Activated T-helper 1 cell treated with anti-CD3 and anti-CD28 coated beads, Interleukin-2, amount 50 U/mL, for 16 hours (primary cell): ENCODE measurements around the gene MTA3.
"Not testable (repeated sequence)": the region's sequence is repeated elsewhere in the genome, so short reads cannot be mapped to it uniquely, and the experiment has no call there.

ENCODE experiments used
- DNase-seq, 2 donors: peaks; one replicate each; pipeline ENCODE4 v3.0.0-alpha.2; 2020; ENCODE audit warnings: low read depth in 1 of 2, low spot score in 1 of 2

The MTA3 gene

DNA sequence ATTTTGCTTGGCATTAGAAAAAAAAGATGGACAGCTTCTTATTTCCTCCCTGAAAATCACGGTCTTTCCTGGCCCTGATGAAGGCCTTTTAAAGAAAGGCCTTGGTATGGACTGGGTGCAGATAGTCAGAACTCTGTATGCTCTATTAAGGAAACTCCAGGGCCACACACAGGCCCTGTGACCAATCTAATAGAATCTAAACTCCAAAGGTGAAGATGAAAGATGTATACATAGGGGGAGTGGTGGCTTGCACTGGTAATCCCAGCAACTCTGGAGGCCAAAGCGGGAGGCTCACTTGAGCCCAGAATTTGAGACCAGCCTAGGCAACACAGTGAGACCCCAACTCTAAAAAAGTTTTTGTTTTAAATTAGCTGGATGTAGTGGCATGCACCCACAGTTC lies 158.2 kb downstream of the MTA3 start:
- no peak for DNase-seq

DNA sequence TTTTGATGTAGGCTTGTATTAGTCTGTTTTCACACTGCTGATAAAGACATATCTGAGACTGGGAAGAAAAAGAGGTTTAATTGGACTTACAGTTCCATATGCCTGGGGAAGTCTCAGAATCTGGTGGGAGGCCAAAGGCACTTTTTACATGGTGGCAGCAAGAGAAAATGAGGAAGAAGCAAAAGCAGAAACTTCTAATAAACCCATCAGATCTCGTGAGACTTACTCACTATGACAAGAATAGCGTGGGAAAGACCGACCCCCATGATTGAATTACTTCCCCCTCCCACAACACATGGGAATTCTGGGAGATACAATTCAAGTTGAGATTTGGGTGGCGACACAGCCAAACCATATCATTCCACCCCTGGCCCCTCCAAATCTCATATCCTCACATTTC lies 162.9 kb downstream of the MTA3 start:
- not testable (repeated sequence) for DNase-seq

DNA sequence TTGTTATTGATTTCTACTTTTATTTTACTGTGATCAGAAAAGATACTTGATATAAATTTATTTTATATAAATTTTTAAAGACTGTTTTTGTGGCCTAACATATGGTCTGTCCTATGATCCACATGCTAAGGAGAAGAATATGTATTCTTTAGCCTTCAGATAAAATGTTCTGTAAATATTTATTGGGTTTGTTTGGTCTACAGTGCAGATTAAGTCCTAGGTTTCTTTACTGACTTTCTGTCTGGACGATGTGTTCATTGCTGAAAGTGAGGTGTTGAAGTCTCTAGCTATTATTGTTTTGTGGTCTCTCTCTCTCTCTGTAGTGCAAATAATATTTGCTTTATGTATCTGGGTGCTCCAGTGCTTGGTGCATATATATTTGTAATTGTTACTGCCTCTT lies 165.4 kb downstream of the MTA3 start:
- no peak for DNase-seq

DNA sequence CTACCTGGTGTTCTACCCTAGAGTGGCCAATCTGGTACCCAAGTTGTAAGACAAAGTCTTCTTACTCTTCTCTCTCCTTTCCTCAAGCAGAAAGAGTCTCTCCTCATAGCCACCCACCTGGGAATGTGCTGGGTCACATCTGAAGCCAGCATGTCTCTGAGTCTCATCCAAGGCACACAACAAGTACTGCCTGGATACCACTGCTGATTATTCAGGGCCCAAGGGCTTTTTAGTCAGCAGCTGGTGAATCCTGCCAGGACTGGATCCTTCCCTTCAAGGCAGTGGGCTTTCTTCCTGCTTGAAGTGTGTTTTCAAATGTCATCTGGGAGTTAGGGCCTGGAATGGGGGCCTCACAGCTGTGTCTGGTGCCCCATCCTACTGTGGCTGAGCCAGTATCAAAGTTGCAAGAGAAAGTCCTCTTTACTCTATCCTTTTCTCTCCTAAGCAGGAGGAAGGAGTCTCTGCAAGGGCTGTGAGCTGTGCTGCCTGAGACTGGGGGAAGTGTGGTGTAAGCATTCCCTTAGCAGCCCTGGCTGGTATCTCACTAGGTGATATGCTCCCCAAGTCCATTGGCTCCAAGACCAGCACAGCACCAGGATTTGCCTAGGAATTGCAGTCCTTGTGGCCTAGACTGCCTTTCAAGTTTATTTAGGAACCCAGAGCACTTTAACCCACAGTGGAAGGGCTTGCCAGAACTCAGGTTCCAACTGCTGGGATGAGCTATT lies 168.3 kb downstream of the MTA3 start:
- DNase-seq = no peak

DNA sequence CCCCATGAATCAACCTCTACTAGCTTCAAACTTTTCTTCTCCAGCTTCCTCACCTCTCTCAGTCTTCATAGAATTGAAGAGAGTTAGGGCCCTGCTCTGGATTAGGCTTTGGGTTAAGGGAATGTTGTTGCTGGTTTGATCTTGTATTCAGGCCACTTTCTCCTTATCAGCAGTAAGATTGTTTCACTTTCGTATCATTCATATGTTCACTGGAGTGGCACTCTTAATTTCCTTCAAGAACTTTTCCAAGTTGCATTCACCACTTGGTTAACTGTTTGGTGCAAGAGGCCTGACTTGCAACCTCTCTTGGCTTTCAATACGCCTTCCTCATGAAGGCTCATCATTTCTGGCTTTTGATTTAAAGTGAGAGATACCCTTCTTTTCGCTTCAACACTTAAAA lies 172.7 kb downstream of the MTA3 start:
- no peak for DNase-seq

DNA sequence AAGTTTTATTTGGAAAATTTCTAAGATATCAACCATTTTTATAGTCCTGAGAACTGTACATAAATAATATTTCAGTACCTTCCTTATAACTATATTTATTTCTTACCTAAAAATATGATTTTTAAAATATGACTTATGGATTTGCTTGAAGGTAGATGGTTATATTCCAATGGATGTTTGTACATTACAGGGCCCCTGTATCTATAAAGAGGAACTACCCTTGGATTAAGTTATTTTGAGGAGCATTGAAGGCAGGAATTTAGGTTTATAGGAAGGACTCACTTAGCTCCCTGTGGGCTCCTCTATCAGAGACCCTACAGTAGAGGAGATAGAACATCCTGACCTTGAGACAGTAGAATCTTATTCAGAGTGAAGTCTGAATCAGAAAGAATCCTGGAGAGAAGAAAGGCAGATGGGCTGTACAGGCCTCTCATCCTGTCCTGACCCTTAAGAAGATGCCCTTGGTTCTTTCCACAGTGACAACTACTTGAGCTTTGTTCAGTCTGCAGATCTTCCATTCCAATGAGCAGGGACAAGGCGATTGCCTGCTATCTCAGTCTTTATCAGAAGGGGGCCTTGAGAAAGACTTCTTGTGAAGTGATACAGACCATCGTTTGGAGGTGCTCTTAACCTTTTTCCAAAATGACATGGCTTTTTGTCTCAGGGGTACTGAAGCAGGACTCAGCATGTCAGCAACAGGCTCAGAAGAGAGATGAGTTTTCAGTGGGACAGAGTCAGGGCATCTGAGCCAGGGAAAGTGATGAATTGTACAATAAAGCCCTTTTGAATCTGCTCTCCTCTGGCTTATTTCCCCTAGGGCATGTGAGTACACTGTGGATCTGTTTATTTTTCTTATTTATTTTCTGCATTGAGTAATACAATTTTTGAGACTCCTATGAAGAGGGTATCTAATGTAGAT lies 174.6 kb downstream of the MTA3 start:
- DNase-seq = no peak

DNA sequence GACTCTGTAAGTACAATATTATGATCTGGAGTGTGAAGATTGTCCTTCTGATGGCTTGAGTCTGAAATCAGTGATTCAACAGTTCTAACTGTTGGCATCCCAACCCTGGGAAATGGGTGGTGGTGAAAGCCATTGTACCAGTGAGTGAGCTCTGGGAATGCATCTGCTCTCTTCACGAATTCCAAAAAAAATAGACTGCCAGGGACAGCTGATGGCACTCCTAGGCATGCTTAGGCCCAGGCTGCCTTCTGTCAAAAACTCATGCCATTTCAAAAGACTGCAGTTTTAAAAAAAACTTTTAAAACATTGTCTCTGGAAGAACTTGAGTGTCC lies 175.2 kb downstream of the MTA3 start:
- no peak for DNase-seq

DNA sequence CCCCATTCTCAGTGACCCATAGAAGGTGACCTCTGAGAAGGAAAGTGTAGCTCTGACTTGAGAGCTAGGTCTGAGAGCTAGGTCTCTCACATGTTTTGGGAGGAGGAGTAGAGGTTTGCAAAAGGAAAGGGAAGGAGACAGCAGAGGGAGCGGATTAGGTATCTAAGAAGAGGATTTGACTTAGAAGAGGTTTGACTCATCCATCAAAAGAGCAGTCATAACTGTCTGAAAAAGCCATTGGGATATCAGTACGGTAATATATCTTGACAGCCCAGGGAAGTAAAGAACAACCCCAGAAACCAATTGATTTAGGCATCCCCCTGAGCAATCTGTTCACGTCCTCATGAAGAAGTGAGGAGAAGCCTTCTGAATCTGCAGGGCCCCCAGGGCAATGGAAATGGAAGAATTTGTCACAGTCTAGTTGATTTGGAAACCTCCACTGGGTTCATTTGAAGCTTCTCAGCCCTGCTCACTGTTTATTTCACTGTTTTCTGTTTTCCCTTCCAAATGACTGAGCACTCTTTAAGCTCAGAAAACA lies 176.2 kb downstream of the MTA3 start:
- no peak for DNase-seq

DNA sequence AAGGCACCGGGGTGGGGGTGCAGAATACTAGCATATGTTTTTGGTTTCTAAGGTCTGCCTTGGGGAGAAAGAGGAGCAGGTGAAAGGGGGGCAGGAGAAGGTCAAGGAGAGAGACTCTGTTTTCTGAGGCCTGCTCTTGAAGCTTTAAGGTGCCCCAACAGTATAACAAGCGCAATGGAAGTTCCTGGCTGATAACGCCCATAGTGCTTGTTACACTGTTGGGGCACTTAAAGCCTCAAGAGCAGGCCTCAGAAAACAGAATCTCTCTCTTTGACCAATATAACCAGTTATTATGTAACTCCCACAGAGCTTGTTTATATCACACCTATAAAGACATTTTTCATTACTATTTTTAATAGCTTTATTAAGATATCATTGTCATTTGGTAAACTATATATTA lies 179.0 kb downstream of the MTA3 start:
- DNase-seq = no peak

DNA sequence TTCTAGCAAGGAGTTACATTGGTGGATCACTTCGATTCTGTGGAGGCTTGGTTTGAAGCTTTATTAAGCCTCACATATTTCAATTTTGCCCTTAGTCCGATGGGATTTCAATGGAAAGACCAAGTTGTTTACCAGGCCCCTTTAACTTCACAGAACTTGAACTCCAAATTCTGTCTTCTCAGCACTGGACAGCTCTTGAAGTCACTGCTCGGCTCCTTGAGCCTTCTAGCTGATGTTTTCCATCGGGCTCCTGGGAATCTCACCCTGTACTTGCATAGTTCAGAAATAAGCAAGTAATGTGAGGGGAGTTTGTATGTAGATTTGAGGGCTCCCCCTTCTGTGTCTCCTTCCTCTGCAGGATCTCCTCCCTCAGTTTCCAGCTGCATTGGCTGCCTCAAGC lies 180.4 kb downstream of the MTA3 start:
- DNase-seq = no peak

DNA sequence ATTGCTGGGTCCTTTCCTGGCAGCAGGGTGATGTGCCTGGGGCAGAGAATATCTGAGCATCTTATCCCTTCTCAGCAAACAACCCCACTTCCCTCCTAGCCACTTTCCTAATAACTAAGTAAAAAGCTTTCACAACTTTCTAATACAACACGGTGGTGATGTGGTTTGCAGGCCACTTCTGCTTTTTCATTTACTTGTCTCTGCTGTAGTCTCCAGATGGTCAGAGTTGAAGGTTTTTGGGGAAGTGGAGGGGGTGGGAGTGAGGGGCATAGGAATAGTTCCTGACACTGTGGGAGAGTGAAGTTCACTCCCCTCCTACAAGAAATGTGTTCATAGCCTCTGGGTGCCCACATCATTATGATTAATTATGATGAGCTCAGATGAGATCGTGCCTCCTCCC lies 183.9 kb downstream of the MTA3 start:
- no peak for DNase-seq

DNA sequence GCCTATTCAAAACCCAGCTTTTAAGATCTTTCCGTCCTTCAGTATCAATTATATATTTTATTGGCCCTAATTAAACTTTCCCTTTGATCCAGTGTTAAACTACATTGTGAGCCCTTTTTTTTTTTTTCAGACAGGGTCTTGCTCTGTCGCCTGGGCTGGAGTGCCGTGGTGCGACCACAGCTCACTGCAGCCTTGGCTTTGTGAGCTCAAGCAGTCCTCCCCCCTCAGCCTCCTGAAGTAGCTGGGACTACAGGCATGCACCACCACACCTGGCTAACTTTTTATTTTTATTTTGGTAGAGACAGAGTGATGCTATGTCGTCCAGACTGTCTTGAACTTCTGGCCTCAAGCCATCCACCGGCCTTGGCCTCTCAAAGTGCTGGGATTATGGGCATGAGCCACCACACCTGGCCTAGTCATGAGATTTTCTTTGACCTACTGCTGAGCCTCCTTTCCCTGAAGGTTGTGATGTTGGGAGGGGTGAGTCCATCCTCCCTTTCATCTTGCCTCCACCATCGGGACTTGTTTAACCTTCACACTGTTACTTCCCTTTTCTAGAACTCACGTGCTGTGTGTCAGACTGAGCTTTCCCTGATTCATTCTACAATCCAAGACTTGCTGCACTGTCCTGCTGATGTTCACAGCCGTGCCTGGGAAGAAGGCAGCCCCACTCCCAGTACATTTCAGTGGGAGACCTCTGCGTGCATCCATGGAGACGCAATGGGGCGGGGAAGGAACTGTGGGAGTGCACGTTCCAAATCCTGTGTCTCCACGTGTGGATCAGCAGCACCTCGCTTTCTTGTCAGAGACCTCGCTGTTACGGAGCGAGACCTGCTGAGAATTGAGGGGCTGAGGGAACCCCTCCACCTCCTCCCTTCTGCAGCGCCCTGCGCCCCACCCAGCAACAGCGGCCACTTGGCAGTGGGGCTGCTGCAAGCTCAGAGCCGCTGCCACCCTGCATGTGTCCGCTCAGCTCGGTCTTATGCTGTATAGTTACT lies 184.7 kb downstream of the MTA3 start:
- DNase-seq = no peak

DNA sequence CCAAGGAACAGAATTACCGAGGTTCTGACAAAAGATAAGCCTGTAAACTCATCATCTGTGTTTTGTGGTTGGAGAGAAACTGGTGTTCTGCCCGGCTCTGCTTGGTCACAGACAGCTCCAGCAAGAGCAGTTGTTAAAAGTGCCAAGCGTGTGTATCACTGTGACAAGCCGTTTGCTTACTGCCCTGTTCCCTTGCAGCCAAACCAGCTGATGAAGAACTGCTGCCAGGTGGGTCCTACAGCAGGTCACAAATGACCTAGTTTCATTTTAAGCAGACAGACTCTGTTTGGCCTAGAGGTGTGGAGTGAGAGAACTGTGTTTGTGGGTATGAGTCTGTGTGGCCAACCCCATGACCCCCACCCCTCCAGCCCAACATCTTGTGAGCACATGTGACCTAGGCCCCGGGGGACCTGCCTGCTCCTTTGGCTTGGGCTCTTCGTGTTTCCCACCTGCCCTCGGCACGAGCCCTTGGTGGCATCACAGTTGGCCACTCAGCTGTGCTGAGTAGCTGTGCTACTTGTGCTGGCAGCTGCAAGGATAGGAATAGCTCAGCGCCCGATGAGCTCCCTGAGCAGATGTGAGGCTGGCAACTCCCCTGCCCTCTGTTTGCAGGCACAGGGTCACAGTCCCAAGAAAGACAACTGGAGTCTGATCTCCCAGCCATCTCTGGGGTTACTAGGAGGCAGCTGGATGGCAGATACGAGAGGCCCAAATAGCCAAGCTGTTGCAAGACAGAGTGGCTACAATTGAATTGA lies 185.8 kb downstream of the MTA3 start:
- no peak for DNase-seq

DNA sequence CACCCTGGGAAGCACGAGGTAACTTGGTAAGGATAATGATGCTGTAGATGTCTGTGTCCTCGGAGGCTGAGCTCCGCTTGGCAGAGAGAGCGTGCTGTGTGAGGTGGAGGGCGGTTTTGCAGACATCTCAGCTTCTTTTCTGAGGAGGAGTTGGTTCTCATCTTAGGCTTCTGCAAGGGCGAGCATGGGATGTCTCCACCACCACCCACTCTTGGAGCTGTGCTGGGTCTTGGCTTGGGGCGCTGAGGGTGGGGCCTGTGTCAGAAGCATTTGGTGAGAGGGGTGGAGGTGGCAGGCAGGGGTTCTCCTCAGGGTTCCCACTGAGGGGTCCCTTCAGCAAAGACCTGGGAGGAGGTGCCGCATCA lies 186.3 kb downstream of the MTA3 start:
- no peak for DNase-seq

DNA sequence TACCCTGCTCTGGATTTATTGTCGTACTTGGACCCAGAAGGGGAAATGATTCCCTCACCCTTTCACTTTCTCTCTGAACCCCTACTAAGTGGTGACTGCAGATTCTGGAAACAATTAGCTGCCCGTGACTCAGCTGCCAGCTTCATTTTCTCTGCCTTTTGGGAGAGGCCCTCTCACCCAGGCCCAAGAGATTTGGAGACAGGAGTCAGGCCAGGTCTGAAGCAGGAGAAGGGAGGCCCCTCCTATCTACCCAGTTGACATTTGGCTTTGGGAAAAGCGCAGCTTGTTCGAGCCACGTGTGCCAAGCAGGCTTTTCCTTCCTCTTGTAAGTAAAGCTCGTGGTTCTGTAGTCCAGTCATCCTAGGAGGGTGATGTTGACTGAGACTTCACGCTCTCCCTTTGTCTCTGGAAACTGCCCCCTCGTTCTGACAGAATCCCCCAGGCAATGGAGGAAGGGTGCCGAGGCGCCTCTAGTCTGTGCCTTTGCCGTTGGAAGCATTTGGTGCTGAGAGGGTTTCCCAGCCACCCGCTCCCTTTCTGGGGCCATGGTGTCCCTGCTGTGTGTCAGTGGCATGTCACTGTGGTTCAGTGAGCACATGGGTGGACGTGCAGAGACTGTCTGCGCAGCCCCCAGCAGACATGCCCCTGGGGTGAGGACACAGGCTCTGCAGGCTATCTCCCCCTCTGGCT lies 186.9 kb downstream of the MTA3 start:
- DNase-seq = no peak

DNA sequence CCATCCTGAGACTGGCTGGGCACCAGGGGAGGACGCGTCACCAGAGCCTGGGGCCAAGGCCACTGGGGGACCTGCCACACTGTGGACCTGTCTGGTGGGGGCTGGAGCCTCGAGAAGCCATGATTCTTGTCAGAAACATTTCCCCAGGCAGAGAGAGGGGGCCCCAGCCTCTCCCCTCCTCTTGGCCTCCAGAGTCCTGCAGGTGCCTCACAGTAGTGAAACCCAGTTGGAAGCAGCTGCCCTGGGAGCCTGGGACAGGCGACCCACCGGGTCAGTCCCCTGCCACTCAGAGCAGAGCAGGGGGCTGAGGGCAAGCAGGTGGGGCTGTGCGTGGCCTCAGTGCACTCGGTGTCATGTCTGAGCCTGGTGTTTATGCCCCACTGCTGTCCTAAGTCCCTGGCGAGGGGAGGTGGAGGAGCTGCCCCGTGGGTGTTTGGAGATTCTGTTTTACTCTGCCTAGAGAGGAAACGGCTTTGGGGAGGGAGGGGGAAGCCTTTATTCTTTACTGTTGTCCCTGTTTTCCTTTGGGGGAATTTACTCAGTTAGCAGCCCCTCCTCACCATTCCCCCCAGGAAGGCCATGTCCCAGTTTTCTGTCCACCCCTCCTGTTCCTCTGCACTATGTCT lies 187.8 kb downstream of the MTA3 start:
- no peak for DNase-seq

DNA sequence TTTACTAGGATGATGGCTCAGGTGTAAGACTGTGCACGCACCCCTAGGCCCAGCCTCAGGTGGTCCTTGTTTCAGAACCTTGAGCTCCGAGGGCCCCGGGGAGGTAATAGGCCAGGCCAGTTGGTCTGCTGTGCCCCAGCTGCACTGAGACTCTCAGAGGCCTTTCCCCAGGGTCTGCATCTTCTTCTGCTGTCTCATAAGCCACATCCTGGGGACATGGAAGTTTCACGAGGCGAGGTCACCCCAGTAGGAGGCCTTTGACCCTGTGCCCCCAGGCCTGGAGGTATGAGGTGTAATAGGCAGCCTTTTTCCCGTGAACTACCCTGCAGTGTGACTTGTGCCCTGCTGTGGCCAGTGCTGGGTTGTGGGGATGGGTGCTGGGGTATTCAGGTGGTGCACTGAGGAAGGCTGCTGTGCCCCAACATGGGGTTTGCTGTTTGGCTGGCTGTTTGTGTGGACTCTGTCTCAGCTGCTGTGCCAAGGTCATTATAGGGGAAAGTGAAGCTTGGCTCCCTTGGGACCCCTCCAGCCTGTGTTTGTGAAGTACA lies 188.6 kb downstream of the MTA3 start:
- no peak for DNase-seq

DNA sequence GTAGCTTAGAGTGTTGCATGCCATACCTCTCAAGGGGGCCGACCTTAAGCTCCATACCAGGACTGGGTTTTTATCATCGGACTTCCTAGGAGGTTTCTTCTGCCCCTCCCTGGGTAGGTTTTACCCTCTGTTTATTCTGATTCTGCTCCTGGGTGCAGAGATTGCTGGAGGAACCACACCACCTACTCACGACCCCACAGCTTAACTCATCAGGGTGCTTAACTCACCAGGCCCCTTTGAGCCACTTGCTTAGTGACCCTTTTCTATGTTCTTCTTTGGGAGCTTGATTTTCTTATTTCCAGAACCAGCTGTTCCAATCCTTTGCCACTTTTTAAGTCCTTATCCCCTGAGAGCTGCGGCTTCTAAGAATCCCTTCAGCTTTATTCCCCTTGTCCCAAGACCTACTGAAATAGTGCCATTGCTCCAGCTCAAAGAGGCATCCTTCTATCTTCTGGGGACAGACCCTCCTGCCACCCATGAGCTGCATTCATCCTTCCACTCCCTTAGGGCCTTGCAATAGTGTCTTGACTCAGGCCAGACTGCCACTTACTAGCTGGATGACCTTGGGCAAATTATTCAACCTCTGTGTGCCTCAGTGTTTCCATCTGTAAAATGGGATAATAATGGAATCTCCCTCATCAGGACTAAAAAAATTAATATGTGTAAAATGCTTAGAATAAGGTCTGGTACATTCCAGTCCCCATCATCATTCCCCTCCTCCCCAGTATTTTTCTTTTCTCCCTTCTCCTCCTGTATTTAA lies 189.7 kb downstream of the MTA3 start:
- DNase-seq = no peak
